DMS53 treated with DMSO at 0.1 percent for 48 hours (cell line): ENCODE data around the gene NDUFS6.

Experiments used
- DNase-seq: peaks from one replicate; lab custom pipeline; 2025; ENCODE audit not compliant: unreplicated experiment; lab: John Stamatoyannopoulos, UW

NDUFS6 gene

DNA sequence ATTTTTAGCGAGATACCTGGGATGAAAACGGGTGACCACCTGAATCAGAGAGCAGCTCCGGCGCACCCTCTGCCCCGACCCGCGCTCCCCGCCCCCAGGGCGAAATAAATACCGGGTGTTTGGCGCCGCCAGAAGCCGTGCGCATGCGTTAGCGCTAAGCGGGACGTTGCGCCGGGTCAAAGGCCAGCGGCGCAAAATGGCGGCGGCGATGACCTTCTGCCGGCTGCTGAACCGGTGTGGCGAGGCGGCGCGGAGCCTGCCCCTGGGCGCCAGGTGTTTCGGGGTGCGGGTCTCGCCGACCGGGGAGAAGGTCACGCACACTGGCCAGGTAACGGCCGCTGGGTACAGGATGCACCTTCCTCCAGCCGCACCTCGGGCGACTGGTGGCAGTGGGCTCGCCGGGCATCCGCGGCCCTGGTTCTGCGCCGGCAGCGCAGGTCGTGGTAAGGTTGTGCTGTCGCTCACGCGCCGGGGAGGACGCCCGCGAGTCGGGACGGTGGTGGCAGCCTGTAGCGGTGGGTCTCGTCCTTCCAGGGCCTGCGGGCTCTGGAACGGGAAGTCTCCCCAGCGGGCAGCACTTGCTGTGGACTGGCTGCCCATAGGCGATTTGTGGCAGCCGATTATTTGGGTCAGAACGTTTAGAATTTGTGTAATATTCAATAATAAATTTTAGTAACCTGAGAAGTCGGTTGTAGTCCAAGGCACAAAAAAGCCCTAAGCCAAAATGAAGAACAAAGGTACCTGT, at the start of gene NDUFS6:
TSS of gene NDUFS6 (plus strand) at position 186 of the 745 bp plus-strand sequence. CDS start at position 197, 11 bp downstream.
- DNase-seq = peak; percentile 85

DNA sequence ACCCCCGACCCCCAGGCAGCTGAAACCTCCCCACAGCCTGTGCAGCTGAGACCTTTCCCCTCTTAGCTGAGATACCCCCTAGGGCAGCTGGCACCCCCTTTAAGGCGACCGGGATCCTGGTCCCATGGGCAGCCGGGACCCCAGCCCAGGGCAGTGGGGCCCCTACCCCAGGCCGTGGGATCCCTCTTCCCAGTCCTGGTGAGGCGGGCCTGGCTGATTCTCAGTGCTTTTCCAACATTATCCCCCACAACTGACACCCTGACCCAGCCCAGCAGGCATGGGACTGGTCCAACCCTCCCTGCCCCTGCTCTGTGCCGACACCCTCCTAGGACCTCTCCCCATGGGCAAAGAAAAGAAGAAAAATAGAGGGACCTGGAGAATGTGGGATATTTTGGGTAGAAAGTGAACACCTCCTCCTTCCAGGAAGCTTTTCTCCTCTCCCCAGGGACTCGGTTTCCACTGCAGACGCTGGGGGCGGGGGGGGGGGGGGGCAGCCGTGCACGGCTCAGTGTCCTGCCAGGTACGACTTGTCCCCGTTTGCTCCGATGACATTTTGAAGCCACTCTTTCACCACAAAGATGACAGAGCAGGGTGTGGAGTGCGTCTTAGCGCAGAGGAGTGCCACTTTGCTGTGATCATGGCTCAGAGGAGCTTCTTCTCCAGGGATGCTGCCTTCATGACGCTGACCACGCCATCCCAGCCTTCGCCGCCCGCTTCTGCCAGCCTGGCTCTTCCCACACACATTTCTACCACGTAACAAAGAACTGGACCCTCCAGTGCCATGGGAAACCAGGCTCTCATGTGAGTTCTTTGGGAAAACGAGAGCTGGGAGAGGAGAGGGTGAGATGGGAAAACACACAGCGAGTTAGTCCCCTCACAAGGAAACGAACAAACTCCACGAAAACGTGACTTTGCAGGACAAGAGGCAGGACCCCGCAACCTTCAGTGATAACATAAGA, 49.1 kb upstream of the NDUFS6 start:
- DNase-seq = no peak

DNA sequence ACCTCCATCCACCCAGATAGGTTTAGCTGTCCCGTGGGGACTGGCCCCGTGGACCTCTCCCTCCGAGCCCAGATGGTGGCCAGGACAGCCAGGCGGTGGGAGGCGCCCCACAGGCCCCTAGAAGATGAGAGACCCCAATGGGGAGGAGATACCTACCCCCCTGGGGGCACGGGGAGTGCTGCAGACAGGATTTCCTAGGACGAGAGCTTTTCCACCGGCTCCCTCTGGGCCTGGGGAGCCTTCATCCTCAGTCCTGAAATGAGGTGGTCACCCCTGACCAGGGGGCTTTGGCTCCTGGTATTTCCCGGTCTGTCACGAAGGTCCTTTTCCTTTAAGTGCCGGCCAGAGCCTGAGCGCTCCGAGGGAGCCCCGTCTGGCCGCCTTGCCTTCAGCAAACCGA, 48.3 kb upstream of the NDUFS6 start:
- DNase-seq = no peak

DNA sequence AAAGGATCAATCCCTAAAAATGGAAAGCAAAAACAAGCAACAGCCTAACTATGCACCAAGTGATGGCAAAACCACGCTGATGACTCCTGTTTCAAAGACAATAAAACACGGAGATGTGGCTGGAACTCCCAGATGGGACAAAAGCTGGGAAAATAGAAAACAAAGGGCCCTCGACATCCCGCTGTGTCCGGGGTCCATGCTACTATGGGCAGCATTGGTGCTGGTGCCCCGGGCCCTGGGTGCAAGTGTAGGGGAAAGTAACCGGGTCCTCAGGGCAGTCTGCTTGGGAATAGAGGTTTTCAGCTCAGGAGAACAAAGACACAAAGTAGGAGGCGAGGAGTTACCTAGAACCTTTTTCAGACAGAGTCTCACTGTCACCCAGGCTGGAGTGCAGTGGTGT, 47.7 kb upstream of the NDUFS6 start:
- DNase-seq = no peak

DNA sequence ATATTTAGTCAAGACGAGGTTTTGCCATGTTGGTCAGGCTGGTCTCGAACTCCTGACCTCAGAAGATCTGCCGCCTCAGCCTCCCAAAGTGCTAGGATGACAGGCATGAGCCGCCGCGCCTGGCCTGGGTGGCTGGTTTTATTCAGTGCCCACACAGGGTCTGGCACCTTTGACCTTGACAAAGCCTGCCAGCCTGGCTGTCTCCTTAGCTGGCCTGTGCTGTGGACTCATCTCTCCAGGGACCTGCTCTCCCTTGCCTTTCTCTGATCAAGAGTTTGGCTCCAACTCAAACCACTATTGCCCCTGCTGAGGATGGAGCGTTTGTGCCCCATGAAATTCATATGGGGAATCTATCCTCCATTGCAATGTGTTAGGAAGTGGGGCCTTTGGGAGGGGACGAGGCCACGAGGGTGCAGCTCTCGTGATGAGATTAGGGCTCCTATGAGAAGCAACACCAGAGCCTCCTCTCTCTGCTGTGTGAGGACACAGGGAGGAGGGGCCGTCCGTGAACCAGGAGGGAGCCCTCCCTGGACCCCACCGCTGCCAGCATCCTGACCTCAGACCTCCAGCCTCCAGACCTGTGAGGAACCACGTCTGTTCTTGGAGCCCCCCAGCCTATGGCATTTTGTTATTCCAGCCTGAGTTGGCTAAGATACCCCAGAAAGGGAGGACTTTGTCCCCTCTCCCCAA, 46.5 kb upstream of the NDUFS6 start:
- no peak for DNase-seq

DNA sequence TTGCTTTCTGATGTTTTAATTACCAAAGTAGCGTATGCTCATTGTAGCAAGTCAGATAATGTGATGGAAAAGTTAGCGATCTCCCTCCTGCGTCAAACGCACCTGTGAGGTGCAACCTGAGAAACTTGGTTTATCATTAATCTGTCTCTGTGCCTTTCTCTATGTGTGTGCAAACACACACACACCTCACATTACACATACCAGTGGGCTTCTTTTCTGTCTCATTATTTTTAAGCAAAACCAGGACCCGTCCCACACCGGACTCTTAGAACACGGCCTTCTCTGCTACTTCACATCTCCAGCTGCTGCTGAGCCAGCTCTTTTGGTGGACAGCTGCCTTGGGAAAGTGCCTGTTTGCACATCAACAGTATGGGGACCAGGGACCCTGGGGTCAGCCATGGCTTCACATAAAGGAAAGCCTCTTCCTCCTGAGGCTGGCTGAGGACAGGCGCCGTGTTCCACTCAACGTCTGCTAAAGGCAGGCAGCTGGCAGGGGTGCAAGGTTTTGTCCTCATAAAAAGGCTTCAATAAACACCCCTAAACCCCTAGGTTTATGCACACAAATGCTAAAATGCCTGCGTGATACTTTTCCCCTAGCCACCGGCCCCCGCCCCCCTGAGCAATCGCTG, 45.8 kb upstream of the NDUFS6 start:
- DNase-seq = no peak

DNA sequence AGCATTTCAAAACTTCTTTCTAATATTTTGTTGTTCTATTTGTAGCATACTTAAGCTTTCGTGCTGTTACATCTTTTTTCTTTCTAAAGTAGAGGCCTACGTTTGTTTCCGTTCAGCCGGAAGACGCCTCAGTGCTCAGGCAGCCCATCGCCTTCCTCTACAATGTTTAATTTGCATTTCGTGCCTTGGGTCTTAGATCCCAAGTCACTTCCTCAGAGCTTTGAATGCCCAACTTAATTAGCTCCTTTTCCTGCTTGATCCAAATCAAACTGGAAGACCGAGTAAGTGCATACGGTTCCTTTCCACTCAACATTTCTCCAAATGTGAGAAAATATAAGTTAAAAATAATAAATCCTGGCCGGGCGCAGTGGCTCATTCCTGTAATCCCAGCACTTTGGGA, 44.7 kb upstream of the NDUFS6 start:
- DNase-seq = no peak

DNA sequence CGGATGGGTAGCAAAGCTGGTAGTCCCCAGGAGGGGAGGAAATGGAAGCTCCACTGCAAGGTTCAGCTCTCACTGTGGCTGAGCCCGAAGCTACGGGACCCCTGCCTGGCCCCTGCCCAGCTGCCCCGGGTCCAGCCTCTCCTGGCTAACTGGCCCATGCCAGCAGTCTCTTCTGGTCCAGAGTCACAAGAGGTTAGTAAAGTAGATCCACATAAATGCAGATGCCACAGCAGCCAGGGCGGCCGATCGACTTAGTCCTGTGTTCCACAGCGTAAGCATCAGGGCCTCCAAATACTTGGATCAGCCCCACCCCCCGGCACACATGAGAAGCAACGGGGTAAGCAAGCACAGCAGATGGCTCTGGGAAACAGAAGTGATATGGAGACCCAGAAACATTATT, 43.7 kb upstream of the NDUFS6 start:
- DNase-seq = no peak

DNA sequence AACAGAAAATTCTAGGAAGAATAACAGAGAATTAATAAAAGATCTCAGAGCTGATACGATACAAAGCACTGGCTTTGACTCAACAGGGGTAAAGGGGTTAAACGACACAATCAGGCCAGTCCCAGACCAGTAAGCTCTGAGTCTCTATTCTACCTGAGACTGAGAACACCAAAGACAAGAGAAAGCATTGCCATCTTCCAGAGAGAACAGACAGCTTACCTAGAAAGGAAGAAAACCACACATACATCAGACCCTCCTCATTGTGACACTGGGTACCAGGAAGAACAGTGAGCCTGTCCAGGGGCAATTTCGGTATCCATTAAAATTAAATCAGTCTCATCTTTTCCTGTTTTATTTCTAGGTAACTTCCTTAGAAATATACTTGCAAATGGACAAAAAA, 42.6 kb upstream of the NDUFS6 start:
- no peak for DNase-seq

DNA sequence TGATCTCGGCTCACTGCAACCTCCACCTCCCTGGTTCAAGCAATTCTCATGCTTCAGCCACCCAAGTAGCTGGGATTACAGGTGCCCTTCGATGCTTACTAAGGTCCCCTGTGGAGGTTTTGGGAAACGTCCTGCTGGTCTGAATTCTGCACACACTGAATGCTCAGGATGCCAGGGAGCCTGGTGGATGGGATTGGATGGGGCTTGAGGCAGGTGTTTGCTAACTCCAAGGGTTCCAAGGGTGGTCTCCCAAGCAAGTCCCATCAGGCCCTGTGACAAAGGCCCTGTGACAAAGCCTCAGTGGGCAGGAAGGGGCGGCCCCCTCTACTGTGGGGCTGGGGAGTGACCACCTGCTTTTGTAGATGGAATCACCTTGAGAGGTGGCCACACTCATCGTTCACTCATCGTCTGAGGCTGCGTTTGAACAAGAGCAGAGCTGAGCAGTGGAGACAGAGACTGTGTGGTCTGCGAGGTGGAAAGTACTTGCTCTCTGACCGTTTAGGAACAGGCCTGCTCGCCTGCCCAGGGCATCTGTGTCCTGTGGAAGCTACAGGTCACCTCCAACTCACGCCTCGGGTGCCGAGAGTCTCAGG, 41.7 kb upstream of the NDUFS6 start:
- no peak for DNase-seq

DNA sequence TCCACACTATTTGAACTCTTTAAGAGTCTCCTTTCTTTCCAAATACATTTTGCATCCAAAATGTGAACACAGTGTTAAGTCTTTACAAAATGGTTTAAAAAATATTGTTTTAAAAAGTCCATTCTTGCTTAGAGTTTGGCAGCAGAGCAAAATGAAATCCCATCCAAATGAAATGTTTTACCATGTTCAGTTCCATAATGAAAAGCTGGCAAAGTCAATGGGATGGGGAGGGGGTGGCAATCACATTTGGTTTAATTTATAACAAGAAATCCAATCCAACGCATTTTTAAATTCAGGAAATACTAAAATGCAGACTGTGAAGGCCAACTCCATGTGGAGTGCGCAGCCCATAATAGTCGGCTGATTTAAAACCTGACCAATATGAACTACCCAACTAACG, 41.0 kb upstream of the NDUFS6 start:
- no peak for DNase-seq

DNA sequence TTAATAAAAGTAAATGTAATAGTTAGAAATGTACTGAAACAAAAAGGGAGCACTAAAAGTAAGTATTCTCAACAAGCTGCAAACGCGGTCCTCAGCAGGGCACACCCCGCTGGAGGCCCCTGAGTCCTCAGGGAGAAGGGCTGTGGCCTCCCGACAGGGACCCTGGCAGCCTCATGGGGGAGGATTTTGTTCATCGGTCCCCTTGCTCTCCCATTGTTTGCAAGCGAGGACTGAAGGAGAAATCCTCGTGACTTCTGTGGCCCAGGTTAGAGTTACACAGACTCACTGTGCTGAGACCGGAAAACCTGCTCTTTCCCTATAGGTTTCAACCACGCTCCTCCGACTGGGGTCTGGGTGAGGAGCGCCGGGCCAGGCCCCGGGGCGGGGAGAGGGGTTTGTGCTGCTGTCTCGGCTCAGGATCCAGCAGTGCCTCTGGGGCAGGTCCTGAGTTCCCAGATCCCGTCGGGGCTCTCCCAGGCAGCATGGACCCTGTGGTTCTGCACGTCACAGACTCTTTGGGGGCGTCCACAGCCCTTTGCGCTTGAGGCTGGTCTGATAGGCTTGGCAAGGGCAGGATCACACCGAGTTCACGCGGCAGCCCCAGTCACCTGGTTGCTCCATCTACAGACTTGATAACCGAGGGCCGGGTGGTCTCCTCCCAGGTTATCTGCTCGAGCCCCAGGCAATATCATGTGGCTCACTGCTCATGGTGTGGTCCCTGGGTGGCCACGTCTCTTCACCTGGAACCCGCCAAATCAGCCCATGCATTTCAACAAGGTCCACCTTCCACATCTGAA, 40.4 kb upstream of the NDUFS6 start:
- DNase-seq = no peak

DNA sequence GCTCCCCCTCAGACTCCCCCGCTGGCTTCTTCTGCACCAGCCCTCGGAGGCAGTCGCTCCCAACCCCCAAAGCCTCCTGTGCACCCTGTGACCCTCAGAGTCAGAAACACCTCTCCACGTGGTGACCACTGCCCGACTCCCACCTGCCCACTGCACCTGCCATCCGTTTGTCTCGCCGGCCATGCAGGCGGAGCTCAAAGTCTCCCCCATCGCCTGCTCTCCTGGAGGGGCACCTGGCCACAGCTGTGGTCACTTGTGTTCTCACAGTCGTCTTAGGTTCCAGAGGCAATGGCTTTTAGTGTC, 39.8 kb upstream of the NDUFS6 start:
- no peak for DNase-seq

DNA sequence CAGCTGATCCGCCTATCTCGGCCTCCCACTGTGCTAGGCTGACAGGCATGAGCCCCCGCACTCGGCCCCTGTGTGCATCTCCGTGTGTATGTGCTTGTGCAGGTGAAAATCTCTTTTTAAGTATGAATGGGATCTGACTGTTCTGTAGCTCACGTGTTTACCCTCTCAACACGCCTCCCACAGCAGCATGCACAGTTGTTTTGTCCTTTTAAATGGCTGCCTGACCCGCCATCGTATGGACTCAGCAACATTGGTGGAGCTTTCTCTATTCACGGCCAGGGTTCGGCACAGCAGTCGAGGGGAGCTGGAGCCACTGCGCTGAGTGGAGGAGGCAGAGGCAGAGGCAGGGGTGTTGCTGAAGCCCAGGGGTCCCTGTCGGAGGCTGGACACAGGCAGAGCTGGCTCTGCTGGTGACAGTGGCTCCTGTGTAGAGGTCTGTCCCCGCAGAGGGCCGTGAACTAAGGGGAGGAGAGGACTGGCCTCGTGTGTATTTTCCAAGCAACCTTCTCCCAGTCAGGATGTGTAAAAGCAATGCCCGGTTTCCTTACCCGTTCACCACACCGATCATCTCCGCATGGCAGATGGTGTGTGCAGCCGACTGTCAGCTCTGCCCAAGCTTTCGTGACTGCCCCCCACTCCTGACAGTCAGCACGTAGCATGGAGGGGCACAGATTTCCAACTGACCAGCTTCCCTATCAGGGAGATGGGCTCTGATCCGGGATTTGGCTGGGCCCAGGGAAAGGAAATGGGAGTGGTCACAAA, 38.9 kb upstream of the NDUFS6 start:
- no peak for DNase-seq

DNA sequence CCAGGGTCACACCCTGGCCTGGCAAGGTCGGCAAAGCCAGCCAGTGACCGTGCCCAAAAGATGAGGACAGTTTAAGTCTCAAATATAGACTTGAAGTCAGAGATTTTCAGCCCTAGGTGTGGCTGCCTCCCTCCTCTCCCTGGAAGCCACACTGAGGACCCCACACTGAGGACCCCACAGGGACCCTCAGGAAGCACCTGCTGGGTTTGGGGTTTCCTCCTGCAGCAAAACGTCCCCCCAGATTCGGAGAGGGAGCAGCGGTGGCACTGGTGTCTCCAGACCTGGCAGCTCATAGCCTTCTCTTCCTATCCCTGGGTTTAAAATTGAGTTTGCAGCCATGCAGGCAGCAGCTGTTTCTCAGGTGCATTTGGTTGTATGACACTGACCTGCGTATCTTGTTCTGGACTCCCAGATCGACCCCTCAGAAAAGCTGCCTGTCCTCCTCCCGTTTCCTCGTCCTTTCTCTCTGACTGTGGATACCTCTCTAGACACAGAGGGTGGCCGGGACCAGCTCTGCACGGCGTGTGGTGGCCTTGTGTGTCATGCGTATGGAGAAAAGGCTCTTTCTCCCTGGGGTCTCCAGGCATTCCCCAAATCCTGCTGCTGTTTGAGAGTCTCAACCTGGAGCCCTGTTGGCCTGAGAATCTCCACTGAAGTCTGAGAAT, 38.2 kb upstream of the NDUFS6 start:
- no peak for DNase-seq

DNA sequence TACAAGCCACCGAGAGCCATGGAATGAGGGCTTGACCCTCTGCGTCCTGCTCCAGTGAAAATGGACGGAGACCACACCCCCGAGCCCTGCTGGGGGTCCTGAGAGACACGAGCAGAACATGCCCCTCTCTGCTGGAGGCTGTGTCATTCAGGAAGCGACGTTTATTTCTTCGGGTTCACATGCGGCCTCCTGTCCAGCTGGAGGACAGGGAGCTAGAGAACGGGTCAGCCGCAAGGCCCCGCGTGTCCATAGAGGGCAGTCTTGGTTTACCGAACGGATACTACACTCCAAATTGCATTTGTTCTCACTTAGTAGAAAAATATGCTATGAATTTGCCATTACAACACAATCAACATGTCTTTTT, 37.7 kb upstream of the NDUFS6 start:
- DNase-seq = no peak

DNA sequence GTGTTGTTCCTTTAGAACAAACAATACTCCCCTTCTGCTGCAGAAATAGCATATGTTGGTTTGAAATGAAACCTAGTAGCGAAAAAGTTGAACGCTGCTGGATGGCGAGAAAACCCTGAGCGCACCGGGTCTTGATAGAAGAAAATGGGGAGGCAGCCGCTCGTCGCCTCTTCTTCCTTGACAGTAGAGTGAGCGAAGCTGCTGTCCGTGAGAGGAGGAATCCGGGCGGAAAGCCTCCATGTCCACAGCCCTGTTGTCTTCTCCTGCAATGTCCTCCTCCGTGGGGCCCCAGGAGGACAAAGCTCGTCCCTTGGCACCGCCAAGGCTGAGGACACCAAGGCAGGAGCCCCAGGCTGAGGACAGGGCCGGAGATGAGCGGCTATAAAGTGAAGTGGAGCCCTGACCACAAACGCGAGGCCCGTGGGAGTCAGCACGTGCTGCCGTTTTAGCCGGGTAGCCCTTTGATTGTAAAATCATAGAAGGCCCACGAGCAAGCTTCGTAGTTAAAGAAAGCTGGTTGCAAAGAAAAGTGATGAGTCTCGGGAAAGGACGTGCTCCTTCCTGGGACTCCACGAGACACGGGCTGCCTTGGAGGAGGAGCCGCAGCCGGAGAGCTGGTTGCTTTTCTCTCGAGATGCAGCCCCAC, 37.1 kb upstream of the NDUFS6 start:
- DNase-seq = no peak

DNA sequence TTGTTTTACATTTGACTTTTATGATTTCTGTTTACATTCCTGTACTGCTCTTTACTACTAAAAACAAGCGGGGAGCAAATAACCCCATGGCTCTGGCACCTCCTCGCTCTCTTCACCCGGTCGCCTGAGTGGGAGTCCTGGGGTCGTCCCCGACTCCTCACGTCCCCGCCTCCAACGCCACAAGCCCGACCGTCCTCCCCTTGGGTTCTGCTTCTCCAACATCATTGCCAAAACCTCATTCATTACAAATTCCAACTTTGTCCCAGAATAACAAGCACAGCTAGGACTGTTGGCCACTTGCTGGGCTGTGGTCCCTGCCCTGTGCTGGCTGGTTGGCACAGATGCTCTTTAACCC, 36.6 kb upstream of the NDUFS6 start:
- no peak for DNase-seq
